Skeletal muscle cell (primary cell): ENCODE measurements around the gene USF2.

Source experiments
- DNase-seq: peaks from one replicate; pipeline ENCODE4 v3.0.0-alpha.2; 2010; ENCODE audit warnings: low read depth
- H3K4me3 ChIP-seq: 2 replicates; pipeline ENCODE4 v1.5.1; 2011; ENCODE audit warnings: low read depth, mild to moderate bottlenecking, control low read depth, low read length, moderate library complexity

The USF2 gene

DNA sequence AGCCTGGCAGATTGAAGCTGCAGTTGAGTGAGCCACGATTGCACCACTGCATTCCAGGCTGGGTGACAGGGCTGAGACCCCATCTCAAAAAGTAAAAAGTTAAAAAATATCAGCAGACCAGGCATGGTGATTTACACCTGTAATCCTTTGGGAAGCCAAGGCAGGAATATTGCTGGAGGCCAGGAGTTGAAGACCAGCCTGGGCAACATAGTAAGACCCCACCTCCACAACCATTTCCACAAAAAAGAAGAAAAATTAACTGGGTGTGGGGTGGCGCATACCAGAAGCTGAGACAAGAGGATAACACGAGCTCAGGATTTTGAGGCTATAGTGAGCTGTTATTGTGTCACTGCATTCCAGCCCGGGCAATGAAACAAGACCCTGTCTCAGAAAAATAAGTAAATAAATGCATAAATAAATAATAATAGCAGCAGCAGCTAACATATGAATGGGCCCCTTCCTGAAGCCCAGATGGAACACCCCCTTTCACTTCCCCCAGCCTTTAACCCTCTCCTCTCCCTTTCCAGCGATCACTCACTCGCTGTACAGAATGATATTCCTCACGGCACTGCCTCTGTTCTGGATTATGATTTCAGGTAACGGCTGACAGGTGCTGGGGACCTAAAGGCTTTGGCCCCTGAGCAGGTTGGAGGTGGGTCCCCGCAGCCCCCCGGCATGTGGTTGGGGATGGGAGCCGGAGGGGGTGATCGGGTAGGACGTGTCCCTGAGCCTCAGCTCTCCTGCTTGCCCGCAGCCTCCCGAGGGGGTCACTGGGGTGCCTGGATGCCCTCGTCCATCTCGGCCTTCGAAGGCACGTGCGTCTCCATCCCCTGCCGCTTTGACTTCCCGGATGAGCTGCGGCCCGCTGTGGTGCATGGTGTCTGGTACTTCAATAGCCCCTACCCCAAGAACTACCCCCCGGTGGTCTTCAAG, 26.4 kb downstream of the USF2 start:
- H3K4me3 ChIP-seq, result no peak overlapping the region
- DNase-seq, result no peak

DNA sequence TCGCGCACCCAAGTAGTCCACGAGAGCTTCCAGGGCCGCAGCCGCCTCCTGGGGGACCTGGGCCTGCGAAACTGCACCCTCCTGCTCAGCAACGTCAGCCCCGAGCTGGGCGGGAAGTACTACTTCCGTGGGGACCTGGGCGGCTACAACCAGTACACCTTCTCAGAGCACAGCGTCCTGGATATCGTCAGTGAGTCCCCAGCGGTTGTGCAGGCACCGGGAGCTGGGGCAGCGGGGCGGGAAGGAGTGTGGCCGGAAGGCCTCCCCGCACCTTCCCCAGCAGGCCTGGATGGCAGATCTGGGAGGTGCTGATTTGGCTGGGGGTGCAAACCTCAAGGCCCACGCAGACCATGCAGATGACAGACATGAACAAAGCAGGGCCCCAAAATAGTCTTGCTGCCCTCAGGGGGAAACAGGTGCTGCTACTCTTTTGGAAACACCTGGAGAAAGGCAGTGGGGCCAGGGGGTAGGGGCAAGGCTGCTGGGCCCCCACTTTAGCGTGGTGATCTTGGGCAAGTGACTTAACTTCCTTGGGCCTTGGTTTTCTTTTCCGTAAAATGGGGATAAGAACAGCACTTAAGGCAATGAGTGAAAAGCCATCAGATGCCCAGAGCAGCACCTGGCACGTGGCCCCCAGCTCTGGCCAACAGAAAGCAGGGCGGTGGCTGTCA, 27.2 kb downstream of the USF2 start:
- no peak overlapping the region for H3K4me3 ChIP-seq
- DNase-seq, result no peak

DNA sequence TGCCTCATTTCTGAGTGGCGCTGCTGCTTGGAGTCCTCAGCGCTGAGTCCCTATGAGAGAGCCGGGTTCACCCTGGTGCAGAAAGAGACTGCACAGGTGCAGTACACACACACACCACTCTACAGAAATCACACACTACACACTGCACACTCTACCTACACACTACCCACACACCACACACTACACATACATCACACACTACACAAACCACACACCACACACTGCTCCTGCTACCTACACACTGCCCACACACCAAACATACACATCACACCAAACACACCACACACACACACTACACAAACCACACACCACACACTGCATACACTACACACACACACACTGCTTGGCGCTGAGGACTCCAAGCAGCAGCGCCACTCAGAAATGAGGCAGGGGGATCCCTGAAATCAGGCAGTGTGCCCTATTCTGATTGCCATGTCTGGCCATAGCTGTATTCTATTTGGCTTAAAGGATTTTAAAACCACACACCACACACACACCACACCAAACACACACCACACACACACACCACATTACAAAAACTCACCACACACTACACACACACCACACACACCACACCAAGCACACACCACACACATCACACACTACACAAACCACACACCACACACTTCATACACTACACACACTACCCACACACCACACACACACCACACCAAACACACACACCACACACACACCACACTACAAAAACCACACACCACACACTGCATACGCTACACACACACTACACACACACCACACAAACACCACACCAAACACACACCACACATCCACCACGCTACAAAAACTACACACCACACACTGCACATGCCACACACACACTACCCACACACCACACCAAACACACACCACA, 28.1 kb downstream of the USF2 start:
- no peak overlapping the region for H3K4me3 ChIP-seq
- no peak for DNase-seq

- no peak overlapping the region for H3K4me3 ChIP-seq
Observed at GRCh38 chr19:35297515-35297848, 28.7 kb downstream of the USF2 start.

GRCh38 chr19:35297922-35298321, 29.2 kb downstream of the USF2 start:
- H3K4me3 ChIP-seq, result no peak overlapping the region
- DNase-seq, result no peak

More at GRCh38 chr19:35297515-35297848, 28.7 kb downstream of the USF2 start:
- no peak for DNase-seq

DNA sequence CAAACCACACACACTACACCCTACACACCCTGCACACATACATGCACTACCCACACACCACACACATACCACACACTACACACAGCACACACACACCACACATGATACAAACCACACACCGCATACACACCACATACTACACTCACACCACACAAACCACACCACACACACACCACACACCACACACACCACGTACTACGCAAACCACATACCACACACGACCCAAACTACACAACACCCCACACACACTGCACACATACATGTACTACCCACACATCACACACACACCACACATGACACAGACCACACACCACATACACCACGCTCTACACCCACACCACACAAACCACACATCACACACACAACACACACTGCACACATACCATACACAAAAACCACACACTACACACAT, 29.8 kb downstream of the USF2 start:
- no peak for DNase-seq
- H3K4me3 ChIP-seq, result no peak overlapping the region

DNA sequence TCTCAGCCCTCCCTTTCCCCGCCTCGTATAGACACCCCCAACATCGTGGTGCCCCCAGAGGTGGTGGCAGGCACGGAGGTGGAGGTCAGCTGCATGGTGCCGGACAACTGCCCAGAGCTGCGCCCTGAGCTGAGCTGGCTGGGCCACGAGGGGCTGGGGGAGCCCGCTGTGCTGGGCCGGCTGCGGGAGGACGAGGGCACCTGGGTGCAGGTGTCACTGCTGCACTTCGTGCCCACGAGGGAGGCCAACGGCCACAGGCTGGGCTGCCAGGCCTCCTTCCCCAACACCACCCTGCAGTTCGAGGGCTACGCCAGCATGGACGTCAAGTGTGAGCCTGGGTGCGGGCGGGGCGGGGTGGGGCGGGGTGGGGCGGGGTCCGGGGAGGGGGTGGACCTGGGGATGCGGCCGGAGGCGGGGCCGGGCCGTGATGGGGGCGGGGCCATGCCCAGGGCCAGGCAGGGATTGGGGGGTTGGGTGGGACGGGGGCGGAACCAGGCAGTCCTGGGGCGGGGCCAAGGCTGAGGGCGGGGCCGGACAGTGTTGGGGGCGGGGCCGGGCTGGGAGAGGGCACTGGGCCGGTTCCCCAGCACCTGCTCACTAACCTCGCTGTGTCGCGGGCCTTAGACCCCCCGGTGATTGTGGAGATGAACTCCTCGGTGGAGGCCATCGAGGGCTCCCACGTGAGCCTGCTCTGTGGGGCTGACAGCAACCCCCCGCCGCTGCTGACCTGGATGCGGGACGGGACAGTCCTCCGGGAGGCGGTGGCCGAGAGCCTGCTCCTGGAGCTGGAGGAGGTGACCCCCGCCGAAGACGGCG, 31.0 kb downstream of the USF2 start:
- no peak for DNase-seq
- no peak overlapping the region for H3K4me3 ChIP-seq

GRCh38 chr19:35300339-35300649, 31.5 kb downstream of the USF2 start:
- H3K4me3 ChIP-seq, result no peak overlapping the region
- DNase-seq, result no peak

- H3K4me3 ChIP-seq, result no peak overlapping the region
- no peak for DNase-seq
Observed at GRCh38 chr19:35301961-35302360, 33.2 kb downstream of the USF2 start.

DNA sequence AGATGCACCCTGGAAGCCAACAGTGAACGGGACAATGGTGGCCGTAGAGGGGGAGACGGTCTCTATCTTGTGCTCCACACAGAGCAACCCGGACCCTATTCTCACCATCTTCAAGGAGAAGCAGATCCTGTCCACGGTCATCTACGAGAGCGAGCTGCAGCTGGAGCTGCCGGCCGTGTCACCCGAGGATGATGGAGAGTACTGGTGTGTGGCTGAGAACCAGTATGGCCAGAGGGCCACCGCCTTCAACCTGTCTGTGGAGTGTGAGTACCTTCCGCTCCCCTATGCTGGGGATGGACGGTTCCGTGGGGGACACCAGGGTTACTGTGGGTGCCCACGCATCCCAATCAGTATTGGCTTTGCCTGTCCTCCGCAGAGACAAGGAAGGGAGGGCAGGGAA, 33.7 kb downstream of the USF2 start:
- H3K4me3 ChIP-seq, result no peak overlapping the region
- DNase-seq, result no peak

GRCh38 chr19:35303357-35303915, 34.7 kb downstream of the USF2 start:
- no peak overlapping the region for H3K4me3 ChIP-seq
- DNase-seq, result no peak

DNA sequence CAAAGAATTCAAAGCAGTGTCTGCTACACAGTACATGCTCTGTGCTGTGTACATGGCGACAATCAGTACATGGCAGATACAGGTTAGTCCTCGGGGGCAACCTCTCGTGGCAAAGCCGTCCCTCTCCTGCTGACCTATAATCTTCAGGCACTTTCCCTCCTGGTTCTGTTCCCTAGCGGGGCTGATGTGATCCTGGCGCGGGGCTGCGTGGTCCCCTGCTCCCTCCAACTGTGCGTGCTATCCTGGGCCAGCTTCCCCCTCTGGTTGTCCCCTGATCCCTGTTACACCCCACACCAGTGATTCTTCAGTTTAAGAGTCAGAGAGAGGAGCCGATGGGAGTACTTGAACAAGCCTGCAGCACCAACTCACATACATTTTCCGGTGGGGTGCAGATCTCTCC, 35.3 kb downstream of the USF2 start:
- no peak overlapping the region for H3K4me3 ChIP-seq
- no peak for DNase-seq

GRCh38 chr19:35305181-35305580, 36.4 kb downstream of the USF2 start:
- H3K4me3 ChIP-seq, result no peak overlapping the region
- DNase-seq, result no peak

- H3K4me3 ChIP-seq, result no peak overlapping the region
- no peak for DNase-seq
Observed at GRCh38 chr19:35306473-35307246, 37.9 kb downstream of the USF2 start.

- no peak overlapping the region for H3K4me3 ChIP-seq
- no peak for DNase-seq
Observed at GRCh38 chr19:35307931-35308330, 39.2 kb downstream of the USF2 start.

GRCh38 chr19:35308910-35309309, 40.1 kb downstream of the USF2 start:
- no peak for DNase-seq
- H3K4me3 ChIP-seq, result no peak overlapping the region

GRCh38 chr19:35309481-35310279, 40.9 kb downstream of the USF2 start:
- H3K4me3 ChIP-seq, result no peak overlapping the region
- DNase-seq, result no peak

DNA sequence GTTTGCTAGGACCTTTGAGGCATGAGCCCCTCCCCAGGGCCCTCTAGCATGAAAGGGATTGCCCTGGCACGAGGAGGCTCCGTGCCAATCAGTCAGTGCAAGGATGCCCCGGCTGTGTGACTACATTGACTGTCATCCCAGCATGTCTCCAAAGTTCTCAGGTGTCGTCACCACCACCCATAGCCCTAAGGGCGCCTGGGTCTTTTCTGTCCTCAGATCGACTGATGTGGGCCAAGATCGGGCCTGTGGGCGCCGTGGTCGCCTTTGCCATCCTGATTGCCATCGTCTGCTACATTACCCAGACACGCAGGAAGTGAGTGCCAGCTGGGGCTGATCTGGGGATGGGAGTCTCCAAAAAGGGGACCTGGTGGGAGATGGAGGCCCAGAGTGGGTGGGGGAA, 41.6 kb downstream of the USF2 start:
- no peak for DNase-seq
- H3K4me3 ChIP-seq, result no peak overlapping the region
